HepG2 (cell line): ENCODE measurements around the gene UBASH3A. TPM values are rescaled to one million over a fixed set of nuclear protein-coding genes. Genes with fewer than 3 reads are reported as not detected.

Source experiments
- CTCF ChIP-seq: sonication (generic); formaldehyde crosslinking; IDR thresholded peaks from 2 replicates; pipeline ENCODE4 v1.5.0; 2020; ENCODE audit warnings: mild to moderate bottlenecking, missing genetic modification reagents, moderate library complexity
- ELF3 ChIP-seq: IDR thresholded peaks from 2 replicates; pipeline ENCODE4 v1.6.1; 2016; ENCODE audit warnings: missing genetic modification reagents, missing compliant biosample characterization
- FOXK2 ChIP-seq: fragments of 450-650 bp; IDR thresholded peaks from 2 replicates; pipeline ENCODE4 v1.6.1; 2016
- HMGXB3 ChIP-seq: sonication (generic); formaldehyde crosslinking; IDR thresholded peaks from 2 replicates; pipeline ENCODE4 v1.4.0; 2020; ENCODE audit warnings: missing genetic modification reagents, borderline replicate concordance
- JUNB ChIP-seq: sonication (generic); formaldehyde crosslinking; IDR thresholded peaks from 2 replicates; pipeline ENCODE4 v1.8.0; 2022; ENCODE audit warnings: missing genetic modification reagents, mild to moderate bottlenecking, borderline replicate concordance
- MED13 ChIP-seq: sonication (generic); formaldehyde crosslinking; IDR thresholded peaks from 2 replicates; pipeline ENCODE4 v1.5.0; 2020; ENCODE audit warnings: missing genetic modification reagents
- MEIS1 ChIP-seq: sonication (generic); formaldehyde crosslinking; IDR thresholded peaks from 2 replicates; pipeline ENCODE4 v1.9.0; 2021; ENCODE audit warnings: mild to moderate bottlenecking, missing genetic modification reagents, moderate library complexity, borderline replicate concordance
- ZNF496 ChIP-seq: sonication (generic); formaldehyde crosslinking; IDR thresholded peaks from 2 replicates; pipeline ENCODE4 v1.8.1; 2023; ENCODE audit warnings: mild to moderate bottlenecking, moderate library complexity, missing genetic modification reagents; ENCODE audit not compliant: insufficient replicate concordance
- ZNF646 ChIP-seq: sonication (generic); formaldehyde crosslinking; IDR thresholded peaks from 2 replicates; pipeline ENCODE4 v1.9.0; 2021; ENCODE audit warnings: mild to moderate bottlenecking, missing genetic modification reagents
- ZXDC ChIP-seq: sonication (generic); formaldehyde crosslinking; IDR thresholded peaks from 2 replicates; pipeline ENCODE4 v1.5.0; 2020; ENCODE audit warnings: mild to moderate bottlenecking, missing genetic modification reagents
- polyA plus RNA-seq, 8 experiments: library from polyadenylated mRNA; depleted of rRNA in 3 of 8; stranded (reverse) in 7 of 8; unstranded in 1 of 8; fragments of >200 nt; fragmentation: Illumina TruSeq in 4 of 8; extraction: Trizol in 4 of 8; gene quantifications; 2 replicates each; pipeline versions ENCODE4 v1.2.1 to v1.2.3, GENCODE V29; 2011 to 2016; ENCODE audit warnings: low read depth in 4 of 8, missing spikeins in 1 of 8, mixed read lengths in 1 of 8; ENCODE audit not compliant: insufficient read depth in 1 of 8
- total RNA-seq, 5 experiments: library from RNA; depleted of rRNA; stranded (reverse); fragments of >200 nt; fragmentation: Illumina TruSeq; extraction: Trizol; gene quantifications; 2 replicates each; pipeline ENCODE4 v1.2.3, GENCODE V29; 2016; ENCODE audit warnings: low read depth in 1 of 5

Gene UBASH3A
- total and polyA plus RNA-seq, 2 of the 13 experiments (the other 11 are each of a cell fraction or from before 2014, with no cell fraction given), result not detected

- TF ChIP-seq FOXK2, result 0 out of 2 replicates have a peak, but pooled peaks have one; percentile 24
- TF ChIP-seq JUNB (CRISPR knock-in tag), result peak; percentile 46; the same call in 1 of the 2 replicates
- peak; percentile 61 for TF ChIP-seq ZNF646 (CRISPR knock-in tag)
- TF ChIP-seq ELF3, result no peak
- no peak for TF ChIP-seq MEIS1
- no peak for TF ChIP-seq ZXDC (CRISPR knock-in tag)
- TF ChIP-seq HMGXB3 (CRISPR knock-in tag), result no peak
- TF ChIP-seq MED13, result no peak
- TF ChIP-seq ZNF496 (CRISPR knock-in tag), result no peak
- peak; percentile 53 for TF ChIP-seq CTCF
Measured at GRCh38 chr21:42411197-42411869, 7.6 kb downstream of the UBASH3A start (continued).
